NCI-H2196 (cell line): Measurements from ENCODE around the gene WFDC11.
"Not testable (repeated sequence)": the region's sequence is repeated elsewhere in the genome, so short reads cannot be mapped to it uniquely, and the experiment has no call there.

Source experiments
- DNase-seq: peaks from one replicate; lab custom pipeline; 2025; ENCODE audit not compliant: unreplicated experiment; lab: John Stamatoyannopoulos, UW

WFDC11 gene

DNA sequence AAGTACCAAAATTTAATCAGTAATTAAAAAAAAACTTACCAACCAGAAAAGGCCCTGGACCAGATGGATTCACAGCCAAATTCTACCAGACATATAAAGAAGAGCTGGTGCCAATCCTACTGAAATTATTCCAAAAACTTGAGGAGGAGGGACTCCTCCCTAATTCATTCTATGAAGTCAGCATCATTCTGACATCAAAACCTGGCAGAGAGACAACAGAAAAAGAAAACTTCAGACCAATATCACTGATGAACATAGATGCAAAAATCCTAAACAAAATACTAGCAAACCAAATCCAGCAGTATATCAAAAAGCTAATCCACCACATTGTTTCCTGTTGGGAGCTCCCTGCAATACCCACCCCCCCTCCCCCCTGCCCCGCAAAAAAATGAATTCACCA, at the start of gene WFDC11:
WFDC11 (minus strand) TSS at position 101 of the 400 bp plus-strand sequence. CDS start 19,639 bp downstream, outside the sequence.
- no peak for DNase-seq

DNA sequence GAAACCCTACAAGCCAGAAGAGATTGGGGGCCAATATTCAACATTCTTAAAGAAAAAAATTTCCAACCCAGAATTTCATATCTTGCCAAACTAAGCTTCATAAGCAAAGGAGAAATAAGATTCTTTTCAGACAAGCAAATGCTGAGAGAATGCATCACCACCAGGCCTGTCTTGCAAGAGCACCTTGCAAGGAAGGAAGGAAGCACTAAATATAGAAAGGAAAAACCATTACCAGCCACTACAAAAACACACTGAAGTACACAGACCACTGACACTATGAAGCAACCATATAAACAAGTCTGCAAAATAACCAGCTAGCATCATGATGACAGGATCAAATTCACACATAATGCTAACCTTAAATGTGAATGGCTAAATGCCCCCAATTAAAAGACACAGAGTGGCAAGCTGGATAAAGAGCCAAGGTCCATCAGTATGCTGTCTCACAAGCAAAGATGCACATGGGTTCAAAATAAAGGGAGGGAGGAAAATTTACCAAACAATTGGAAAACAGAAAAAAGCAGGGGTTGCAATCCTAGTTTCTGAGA, 46.2 kb upstream of the WFDC11 start:
- DNase-seq: not testable (repeated sequence)

DNA sequence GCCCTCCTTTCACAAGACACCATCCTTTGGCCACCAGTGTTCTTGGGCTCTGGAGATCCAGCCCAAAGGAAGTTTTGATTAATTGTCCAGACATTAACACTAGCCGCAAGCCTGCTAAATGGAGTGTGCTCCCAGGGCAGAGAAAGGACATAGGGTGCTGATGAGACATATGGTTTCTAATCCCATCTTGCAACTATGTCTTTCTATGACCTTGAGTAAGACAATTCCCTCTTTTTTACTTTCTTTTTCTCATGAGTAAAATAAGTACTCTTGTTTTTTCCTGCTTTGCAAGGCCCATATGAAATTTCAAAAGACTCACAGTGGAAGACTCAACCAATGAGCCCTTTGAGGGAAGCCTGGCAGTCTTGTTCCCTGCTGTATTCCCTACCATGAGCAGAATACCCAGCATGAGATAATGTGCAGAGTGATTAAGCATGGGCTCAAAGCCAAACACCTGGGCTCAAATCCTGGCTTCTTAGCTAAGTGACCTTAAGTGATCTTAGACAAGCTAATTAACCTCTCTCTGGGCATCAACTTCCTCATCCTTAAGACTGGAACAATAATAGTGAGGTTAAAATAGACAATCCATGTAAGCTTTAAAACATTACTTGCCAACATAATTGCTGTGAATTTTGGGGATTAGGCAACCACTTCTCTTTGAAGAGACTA, 35.1 kb upstream of the WFDC11 start, which contains the start of gene WFDC10B:
WFDC10B (minus strand) TSS at position 51 of the 669 bp plus-strand sequence. CDS start 19,027 bp downstream, outside the sequence.
- peak; percentile 4 for DNase-seq

- DNase-seq: no peak
These were observed 31.8 kb upstream of the WFDC11 start, which contains the start of gene WFDC13 for GRCh38 chr20:45701873-45702272. TSS of gene WFDC13 (plus strand) at chr20:45702038. CDS start at chr20:45702124, 86 bp downstream.

- DNase-seq: no peak
These were observed 31.1 kb upstream of the WFDC11 start for GRCh38 chr20:45701104-45701503.

DNA sequence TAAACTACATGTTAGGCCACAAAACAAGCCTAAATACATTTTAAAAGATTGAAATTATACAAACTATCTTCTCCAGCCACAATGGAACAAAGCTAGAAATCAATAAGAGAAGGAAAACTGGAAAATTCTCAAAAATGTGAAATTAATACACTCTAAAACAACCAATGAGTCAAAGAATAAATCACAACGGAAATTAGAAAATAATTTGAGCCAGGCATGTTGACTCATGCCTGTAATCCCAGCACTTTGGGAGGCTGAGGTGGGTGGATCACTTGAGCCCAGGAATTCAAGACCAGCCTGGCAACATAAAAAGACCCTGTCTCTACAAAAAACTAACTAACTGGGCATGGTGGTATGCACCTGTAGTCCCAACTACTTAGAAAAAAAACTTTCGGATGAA, 25.5 kb upstream of the WFDC11 start:
- no peak for DNase-seq

- not testable (repeated sequence) for DNase-seq
These were observed 23.3 kb upstream of the WFDC11 start for GRCh38 chr20:45693346-45693745.

DNA sequence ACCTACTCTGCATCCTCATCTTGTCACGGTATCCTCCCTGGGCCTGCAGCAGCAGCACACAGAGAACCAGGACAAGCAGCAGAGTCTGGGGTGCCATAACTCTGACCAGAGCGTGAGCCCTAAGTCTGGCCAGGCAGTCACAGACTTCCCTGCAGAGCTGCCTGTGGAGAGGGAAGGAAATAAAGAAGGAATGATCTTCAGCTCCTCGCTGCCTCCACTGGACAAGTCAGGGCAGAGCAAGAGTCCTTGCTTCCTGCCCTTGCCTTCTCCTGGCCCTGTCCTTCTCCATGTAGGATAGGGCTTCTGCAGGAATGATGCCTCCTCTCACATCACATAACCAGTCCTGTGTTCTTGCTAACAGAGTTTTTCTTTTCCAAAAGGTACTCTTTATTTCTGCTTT, 15.9 kb upstream of the WFDC11 start:
- no peak for DNase-seq

GRCh38 chr20:45679650-45680049, 9.6 kb upstream of the WFDC11 start:
- DNase-seq: no peak

DNA sequence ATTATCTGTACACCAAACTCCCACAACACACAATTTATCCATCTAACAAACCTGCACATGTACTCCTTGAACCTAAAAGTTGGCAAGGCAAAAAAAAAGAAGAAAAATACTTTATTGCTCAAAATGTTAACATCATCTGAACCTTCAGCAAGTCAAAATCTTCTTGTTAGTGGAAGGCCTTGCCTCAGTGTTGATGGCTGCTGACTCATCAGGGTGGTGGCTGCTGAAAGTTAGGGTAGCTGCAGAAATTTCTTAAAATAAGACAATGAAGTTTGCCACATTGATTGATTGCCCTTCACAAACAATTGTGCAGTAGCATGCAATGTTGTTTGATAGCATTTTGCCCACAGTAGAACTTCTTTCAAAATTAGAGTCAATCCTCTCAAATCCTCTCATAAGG, 2.7 kb upstream of the WFDC11 start:
- DNase-seq: no peak

GRCh38 chr20:45657038-45657437, 13.0 kb downstream of the WFDC11 start:
- DNase-seq: not testable (repeated sequence)

GRCh38 chr20:45651726-45652125, 18.3 kb downstream of the WFDC11 start:
- DNase-seq: peak; percentile 5

DNA sequence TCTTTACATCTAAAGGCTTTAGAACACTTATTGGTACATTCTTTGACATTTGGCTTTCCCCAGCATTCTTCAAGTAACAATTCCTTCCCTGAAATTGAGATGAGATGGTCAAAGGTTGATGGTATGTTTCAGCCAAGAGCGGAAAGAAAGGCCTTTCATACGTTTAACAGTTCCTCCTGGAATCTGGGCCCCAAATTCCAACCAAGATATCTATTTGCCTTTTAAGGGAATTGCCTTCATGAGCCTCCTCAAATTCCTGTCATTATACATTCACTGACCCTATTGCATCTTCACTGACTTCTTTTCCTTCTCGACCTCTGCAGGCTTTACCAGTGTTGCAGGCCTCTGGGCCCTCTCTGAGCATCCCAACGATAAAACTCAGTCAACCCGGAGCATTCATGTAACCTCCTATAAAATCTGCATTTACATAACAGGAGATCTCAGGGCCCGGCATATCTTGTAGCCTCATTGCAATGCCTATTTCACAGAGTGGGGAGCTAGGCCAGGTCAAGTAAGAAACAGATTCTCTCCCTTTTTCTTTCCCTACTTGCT, 20.7 kb downstream of the WFDC11 start:
- DNase-seq: no peak

GRCh38 chr20:45647441-45648050, 22.5 kb downstream of the WFDC11 start:
- no peak for DNase-seq

GRCh38 chr20:45646875-45647274, 23.2 kb downstream of the WFDC11 start:
- no peak for DNase-seq

DNA sequence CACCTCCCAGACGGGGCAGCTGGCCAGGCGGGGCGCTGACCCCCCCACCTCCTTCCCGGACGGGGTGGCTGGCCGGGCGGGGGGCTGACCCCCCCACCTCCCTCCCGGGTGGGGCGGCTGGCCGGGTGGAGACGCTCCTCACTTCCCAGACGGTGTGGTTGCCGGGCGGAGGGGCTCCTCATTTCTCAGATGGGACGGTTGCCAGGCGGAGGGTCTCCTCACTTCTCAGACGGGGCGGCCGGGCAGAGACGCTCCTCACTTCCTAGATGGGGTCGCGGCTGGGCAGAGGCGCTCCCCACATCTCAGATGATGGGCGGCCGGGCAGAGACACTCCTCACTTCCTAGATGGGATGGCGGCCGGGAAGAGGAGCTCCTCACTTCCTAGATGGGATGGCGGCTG, 24.2 kb downstream of the WFDC11 start:
- not testable (repeated sequence) for DNase-seq

DNA sequence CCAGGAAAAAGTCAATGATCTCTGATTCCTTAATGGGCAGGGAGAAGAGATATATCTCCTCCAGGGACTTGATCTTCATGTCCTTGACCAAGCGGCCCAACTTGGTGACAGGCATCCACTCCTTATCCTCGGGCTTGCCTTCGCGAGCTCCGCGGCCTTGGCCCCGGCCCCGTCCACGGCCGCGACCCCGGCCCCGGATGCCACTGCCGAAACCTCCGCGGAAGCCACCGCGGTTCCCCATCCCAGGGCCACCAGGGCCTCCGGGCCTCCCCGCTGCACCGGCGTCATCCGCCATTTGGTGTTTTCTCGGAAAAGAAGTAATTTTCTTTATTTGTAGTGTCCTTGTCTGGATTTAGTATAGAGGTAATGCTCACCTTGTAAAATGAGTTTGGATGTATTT, 29.0 kb downstream of the WFDC11 start:
- DNase-seq: not testable (repeated sequence)

DNA sequence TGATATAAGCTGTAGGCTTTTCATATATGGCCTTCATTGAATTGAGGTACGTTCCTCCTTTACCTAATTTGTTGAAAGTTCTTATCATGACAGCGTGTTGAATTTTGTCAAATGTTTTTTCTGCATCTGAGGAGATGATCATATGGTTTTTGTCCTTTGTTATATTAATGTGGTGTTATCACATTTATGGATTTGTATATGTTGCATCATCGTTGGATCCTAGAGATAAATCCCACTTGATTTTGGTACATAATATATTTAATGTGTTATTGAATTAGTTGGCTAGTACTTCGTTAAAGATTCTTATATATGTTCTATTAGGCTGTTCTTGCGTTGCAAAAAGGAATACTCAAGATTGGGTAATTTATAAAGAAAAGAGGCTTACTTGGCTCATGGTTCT, 30.4 kb downstream of the WFDC11 start:
- no peak for DNase-seq

DNA sequence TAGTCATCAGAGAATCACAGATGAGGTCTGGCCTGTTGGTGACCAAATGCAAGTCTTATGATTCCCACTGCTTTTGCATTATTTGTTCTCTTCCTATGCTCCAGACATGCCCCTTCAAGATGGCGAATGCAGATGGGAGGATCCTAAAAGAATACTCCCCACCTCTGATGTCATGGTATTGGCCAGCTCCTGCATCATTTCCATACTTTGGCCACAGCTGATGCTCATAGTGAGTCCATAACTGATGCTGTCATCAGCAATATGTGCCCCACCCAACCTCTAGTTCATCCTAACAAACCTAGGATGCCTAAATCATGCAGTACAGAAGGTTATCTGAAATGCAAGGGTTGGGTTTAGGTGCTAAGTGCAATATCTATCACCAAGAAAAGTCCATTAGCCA, 33.5 kb downstream of the WFDC11 start:
- no peak for DNase-seq

- no peak for DNase-seq
These were observed 38.9 kb downstream of the WFDC11 start, which contains the start of gene WFDC9 for GRCh38 chr20:45631184-45631583. TSS of gene WFDC9 (minus strand) at chr20:45631284. CDS start at chr20:45610181, 21,103 bp downstream.

DNA sequence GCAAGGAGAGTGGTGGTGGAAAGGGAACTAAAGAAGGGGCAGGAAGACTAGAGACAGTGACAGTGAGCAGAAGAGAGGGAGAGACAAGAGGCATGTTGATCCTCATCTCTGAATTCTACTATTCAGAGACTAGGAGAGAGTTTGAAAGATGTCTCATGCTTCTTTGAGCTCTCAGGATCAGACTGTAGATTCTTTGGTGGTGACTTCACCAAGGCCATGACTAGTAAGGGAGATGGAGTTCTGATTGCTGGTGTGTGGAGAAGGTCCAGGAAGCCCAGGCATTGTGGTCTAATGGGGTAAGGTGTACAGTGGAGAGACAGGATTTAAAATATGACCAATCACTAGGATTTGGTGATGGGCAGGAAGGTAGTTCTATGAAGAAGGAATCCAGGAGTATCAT, 39.7 kb downstream of the WFDC11 start:
- DNase-seq: no peak
